OCI-M2 (cell line): ENCODE results near the gene IL25.

Experiments used
- DNase-seq: peaks from one replicate; lab custom pipeline; 2025; ENCODE audit not compliant: unreplicated experiment; lab: John Stamatoyannopoulos, UW

The IL25 gene

DNA sequence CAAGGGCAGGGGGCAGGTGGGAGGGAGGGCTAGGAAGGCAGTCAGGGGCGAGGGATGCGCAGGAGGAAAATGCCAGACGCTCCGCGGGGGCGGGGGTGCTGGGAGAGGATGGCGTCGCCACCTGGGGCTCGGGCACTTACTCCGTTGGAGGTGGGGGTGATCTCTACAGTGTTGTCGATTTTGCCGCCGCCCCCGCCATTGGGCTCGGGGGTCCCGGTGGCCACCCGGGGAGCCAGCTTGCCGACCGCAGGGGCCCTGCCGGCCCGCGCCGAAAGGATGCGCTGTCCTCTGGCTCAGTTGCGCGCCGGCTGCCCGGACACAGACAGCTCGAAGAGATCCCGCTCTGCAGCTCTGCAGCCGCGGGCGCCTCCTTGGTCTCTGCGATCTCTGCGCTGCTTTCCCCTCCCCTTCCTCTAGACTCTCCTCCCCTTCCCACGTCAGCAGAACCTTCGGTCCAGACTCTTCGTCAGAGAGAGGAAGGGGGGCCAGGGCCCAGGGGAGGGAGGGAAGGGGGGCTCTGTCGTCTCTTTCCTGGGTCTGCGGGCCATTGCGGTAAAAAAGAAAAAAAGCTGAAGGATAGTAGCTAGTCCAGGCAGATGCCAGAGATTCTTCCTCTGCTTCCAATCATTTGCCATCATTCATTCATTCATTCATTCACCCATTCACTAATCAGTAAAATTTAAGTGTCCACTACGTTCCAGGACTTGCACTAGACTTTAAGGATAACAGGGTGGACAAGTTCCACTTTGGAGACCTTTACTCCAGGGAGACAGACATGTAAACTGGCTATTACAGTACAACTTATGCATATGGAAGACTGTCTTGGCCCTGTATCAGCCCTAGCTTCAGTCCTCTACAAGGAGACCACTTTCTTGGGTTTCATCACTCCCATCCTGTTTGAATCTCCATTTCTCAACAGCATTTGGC, 19.8 kb upstream of the IL25 start, which contains the start of gene SLC22A17:
Gene SLC22A17 (minus strand): TSS at position 382 of the 927 bp plus-strand sequence.
- no peak for DNase-seq

DNA sequence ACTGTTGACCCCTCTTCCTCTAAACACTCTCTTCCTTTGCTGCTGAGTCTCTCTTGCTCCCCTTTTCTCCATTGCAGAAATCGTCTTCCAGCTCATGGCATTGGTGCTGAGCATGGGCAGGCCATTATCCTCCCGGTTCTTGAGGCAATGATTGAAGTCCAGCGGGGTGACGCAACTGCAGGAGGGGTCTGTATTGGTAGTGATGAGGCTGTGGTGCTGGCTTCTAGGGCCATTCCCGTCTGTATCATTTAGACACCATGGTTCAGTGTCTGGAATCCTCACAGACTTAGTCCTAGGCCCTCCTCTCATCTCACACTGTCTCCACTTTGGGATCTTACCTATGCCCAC, 19.2 kb upstream of the IL25 start:
- no peak for DNase-seq

DNA sequence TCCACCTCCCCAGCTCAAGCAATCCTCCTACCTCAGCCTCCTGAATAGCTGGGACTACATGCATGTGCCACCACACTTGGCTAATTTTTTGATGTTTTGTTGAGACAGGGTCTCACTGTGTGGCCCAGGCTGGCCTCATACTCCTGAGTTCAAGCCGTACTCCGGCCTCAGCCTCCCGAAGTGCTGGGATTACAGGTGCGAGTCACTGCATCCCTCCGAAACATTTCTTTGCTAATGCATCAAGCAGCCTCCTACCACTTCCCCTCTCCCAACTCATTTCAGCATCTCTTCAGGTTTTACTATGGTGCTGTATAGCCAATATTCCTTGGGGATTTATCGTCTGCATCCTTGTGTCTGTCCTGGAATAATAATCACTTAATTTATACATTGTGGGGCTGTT, 17.6 kb upstream of the IL25 start:
- no peak for DNase-seq

- no peak for DNase-seq
Observed at GRCh38 chr14:23355871-23356435, 16.7 kb upstream of the IL25 start.

DNA sequence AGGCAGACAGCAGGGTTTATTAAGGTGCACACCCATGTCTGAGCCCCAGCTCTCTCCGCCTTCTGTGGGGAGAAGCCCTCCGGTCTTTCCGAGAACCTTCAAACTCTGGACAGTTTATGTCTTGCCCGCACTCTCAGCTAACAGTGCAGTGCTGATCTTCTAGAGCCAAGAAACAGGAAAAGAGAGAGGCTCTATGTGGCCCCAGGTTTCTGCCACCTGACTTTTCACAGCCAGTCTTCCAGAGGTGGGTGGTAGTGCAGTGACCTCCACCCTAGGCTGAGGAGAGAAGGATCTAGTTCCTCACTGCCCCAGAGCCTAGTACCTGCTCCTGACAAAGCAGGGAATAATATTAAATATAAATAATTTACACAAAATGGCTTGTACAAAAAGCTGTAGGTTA, 15.9 kb upstream of the IL25 start:
- no peak for DNase-seq

- no peak for DNase-seq
Observed at GRCh38 chr14:23357261-23357660, 15.3 kb upstream of the IL25 start.

GRCh38 chr14:23358042-23358441, 14.6 kb upstream of the IL25 start:
- no peak for DNase-seq

DNA sequence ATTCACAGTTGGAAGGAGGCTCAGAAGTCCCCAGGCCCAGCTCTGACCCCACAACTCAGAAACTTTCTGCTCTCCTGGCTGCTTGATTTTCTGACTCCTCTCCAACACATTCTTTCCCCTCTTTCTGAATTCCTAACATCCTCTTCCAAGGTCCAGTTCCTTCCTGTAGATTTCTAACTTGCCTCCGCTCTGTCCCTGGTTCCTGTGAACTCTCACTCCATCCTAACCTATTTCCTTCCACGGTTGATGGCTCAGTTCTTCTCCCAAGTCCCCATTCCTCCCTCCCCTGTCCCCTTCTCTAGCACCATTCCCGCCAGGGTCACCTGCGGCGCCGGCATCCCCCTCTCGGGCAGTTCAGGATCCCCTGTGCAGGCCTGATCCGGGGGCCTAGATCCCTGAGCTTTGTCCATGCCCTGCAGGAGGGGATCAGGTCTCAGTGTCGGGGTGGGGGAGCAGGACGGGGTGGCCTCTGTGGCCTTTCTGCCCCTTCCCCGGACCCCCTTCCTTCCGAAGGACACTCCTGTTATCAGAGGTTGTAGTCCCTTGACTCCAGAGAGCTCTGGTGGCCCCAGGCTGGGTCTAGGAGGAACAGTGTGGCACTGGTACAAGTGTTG, 13.9 kb upstream of the IL25 start:
- DNase-seq: no peak

DNA sequence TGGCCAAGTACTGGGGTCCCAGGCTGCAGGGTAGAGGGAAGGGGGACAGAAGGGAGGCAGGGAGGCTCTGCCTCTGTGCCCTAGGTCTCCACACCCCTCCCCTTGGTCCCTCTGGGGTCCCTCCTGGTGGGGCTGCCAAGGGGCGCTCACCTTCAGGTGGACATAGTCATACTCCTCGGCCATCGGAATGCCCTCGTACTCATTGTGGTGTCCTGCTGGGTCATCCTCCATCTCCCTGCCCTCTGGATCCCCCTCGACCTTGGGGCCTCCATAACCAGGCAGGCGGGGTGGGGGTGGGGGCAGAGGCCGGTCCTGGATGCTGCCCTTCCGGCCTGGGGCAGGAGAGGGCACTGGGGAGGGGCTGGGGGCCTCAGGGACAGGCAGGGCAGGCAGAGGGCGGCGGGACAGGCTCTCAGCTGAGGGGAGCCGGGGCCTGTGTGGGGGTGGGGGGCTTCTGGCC, 13.4 kb upstream of the IL25 start:
- DNase-seq: no peak

DNA sequence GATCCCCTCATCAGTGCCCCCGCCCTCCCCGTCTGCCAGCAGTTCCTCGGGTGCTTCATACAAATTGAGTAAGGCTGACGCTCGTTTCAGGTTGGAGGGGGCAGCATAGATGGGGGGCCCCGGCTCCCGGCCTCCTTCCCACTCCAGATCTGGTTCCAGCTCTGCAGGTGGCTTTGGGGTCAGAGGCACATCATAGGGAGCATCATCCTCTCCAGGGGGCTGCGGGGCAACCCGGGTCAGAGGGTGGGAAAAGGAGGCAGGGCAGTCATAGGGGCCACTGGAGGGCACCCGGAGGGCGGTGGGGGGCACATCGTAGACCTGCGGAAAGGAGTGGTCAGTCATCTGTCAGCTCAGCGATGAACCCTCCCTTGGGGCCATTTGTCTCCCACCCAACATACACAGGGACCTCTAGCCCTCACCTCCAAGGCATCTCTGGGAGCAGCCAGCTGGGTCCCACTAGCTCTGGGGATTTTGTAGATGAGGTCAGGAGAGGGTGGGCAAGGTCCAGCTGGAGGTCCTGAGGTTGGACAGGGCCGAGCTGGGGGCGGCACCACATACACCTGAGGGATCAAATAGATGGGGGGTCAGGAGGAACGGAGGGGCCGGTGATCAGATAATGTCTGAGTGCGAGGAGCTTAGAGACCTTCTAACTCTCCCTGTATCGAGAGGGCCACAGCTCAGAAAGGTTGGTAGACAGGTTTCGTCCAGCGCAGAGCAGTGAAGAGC, 12.7 kb upstream of the IL25 start:
- DNase-seq: no peak

DNA sequence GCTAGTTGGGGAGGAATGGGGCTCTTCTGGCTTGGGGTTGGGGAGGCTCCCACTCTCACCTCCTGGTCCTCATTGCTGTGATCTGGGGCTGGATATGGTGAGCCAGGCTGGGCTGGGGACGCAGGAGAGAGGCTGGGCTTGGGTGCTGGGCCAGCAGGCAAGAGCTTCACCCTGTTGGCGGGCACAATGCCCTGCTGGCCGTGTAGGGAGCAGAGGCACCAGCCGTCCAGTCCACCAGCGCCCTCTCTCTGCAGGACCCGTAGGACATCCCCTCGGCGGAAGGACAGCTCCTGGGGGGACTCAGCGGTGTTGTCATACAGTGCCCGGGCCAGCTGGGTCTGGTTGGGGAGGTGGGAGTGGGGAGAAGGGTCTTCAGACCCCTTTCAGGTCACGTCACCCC, 12.1 kb upstream of the IL25 start:
- no peak for DNase-seq

DNA sequence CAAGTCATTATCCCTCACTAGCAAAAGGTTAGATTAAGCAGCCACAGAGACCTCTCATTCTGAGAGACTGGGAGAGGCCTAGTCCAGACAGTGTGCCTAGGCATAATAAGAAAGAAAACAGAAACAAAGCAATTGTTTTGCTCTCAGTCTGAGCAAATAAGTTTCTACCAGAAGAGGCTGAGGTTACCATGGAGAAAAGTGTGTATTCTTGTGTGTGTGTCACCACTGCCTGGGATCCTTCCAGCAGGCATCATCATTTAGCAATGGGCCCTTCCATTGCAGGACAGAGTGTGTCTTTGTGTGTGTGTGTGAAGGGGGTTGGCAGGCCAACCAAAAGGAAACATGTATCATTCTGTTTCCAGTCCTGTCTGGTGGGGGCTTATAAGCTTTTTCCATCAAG, 11.3 kb upstream of the IL25 start:
- no peak for DNase-seq

GRCh38 chr14:23361763-23362162, 10.8 kb upstream of the IL25 start:
- DNase-seq: no peak

GRCh38 chr14:23362200-23362599, 10.4 kb upstream of the IL25 start:
- no peak for DNase-seq

DNA sequence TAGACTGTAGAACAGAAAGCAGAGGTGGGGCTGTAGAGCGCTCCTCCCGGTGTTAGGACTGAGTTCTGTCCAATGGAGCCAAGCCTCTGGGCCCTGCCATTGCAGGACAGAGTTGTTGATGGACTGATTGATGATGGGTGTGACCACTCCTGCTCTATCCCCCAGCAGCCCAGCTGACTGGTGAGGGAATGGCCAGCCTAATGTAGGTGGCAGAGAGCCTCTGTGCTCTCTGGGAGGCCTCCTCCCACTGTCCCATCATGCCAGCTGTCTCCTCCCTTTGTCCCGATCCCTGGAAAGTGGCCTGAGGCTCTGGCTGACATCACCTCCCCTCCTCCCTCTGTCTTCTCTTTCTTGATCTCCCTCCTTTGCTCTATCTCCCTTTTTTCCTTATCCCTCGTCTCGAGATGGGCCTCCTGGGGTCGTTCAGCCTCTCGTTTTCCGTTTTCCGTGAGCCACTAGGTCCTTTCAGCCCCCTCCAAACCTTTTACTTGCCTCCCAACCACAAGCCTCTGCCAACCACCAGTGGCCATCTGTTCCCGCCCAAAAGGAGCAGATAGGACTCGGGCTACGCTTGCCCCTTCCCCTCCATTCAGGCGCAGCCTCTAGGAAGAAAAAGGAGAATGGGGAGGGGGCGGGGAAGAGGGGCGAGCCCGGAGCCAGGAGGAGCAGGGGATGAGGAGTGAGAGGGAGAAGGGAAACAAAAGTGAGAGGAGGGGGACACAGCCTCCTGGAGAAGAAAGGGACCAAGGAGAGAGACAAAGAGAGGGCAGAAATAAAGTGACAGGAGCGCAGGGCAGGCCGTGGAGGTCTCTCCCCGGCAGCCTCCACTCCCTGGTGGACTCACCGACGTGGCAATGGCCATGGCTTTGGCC, 8.2 kb upstream of the IL25 start:
- DNase-seq: no peak

GRCh38 chr14:23365036-23365731, 7.4 kb upstream of the IL25 start, which contains the start of gene EFS:
EFS (minus strand) TSS chr14:23365172; CDS start chr14:23365025, 147 bp downstream.
- DNase-seq: no peak

GRCh38 chr14:23365732-23366425, 6.7 kb upstream of the IL25 start:
- DNase-seq: no peak

DNA sequence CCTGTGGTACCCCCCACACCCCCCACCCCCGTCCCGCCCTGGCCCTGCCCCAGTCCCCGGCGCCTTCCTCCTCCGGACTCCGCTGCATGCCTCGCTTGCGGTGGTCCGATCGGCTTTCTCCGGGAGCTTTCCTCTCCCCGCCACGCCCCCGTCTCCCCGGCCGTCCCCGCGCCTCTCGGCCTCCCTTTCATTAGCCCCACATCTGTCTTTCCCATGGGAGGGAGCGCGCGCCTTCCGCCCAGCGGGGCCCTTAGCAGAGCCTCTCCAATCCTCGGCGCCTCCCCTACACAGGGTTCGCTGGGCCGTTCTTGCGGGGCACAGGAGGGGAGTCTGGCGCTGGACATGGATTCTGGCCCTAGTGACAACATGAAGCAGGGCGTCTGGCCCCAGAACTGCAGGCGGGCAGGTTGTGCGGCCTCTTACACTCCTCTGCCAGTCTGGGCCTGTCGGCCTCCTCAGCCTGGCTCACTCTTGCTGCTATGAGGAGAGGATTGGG, 6.1 kb upstream of the IL25 start:
- no peak for DNase-seq

GRCh38 chr14:23370221-23370620, 2.4 kb upstream of the IL25 start:
- DNase-seq: no peak
